Lower lobe of right lung (tissue), 2 donors: ENCODE data around the gene TPK1. TPM values are rescaled to one million over a fixed set of nuclear protein-coding genes. Genes with fewer than 3 reads are reported as not detected.

ENCODE experiments used
- ATAC-seq, 2 donors: fragments of 200-7000 bp; cut with Tn5 transposase; one replicate each; pipeline ENCODE4 v1.9.1; 2020 to 2022; ENCODE audit warnings: mild to moderate bottlenecking in 2 of 2, moderate library complexity in 2 of 2
- DNase-seq: peaks from one replicate; pipeline ENCODE4 v3.0.0-alpha.2; 2020
- H3K27ac ChIP-seq: fragments of 200-600 bp; one replicate; pipeline ENCODE4 v1.8.0; 2022
- H3K27me3 ChIP-seq: fragments of 200-600 bp; one replicate; pipeline ENCODE4 v1.8.0; 2022; ENCODE audit warnings: low read depth
- H3K36me3 ChIP-seq: fragments of 200-600 bp; one replicate; pipeline ENCODE4 v1.8.0; 2022; ENCODE audit warnings: mild to moderate bottlenecking
- H3K4me1 ChIP-seq: fragments of 200-600 bp; one replicate; pipeline ENCODE4 v1.8.0; 2022
- H3K4me3 ChIP-seq: fragments of 200-600 bp; one replicate; pipeline ENCODE4 v1.8.0; 2022; ENCODE audit warnings: mild to moderate bottlenecking
- H3K9me3 ChIP-seq: fragments of 200-600 bp; one replicate; pipeline ENCODE4 v1.8.0; 2022
- intact Hi-C: fragments of 100-400 bp; cut with DNase I; formaldehyde crosslinking; loops from one replicate; pipeline ENCODE4 v1.11.0; 2022
- total RNA-seq: library from RNA; stranded (reverse); fragmentation: NEBNext Ultra II Directional; extraction: Animal tissue kit (Norgen Biotek cat#: 25700); gene quantifications from one replicate; pipeline ENCODE4 v1.2.1, GENCODE V29; 2021
- TF ChIP-seq, protein P1 (sequence below): fragments of 200-600 bp; IDR thresholded peaks from one replicate; pipeline ENCODE4 v1.8.0; 2022; ENCODE audit warnings: antibody characterized with exemption, mild to moderate bottlenecking
- donor health status: DM: no; HTN: yes; CAD: no; lungs with severe emphysema.

The TPK1 gene
- total RNA-seq, 1 donor from 2014 or later, result 9.0 TPM

DNA sequence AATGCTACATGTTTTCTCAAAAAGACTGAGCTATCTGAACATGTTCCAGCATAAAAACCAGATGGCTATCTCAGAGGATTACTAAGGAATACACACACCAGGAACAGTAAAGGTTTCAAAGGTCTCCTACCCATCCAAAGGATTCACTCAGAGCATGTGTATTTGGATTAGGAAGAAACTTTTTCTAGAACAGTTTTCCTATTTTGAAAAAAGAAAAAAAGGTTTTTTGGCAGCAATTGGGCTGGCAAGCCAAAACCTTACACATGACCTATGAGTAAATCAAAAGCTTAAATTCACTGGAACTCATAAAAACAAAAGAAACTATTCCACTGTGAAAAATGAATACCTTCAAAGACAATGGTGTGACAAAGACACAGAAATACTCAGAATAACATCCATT is 9.6 kb downstream of the TPK1 start:
- H3K9me3 ChIP-seq, result no peaks in the 10 kb centered on the region
- no peak for DNase-seq
- TF ChIP-seq, protein P1, sequence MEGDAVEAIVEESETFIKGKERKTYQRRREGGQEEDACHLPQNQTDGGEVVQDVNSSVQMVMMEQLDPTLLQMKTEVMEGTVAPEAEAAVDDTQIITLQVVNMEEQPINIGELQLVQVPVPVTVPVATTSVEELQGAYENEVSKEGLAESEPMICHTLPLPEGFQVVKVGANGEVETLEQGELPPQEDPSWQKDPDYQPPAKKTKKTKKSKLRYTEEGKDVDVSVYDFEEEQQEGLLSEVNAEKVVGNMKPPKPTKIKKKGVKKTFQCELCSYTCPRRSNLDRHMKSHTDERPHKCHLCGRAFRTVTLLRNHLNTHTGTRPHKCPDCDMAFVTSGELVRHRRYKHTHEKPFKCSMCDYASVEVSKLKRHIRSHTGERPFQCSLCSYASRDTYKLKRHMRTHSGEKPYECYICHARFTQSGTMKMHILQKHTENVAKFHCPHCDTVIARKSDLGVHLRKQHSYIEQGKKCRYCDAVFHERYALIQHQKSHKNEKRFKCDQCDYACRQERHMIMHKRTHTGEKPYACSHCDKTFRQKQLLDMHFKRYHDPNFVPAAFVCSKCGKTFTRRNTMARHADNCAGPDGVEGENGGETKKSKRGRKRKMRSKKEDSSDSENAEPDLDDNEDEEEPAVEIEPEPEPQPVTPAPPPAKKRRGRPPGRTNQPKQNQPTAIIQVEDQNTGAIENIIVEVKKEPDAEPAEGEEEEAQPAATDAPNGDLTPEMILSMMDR, result no peak
- intact Hi-C loops, result no loop called here
- H3K4me1 ChIP-seq, result no peaks in the 10 kb centered on the region
- H3K36me3 ChIP-seq, result no peaks in the 10 kb centered on the region
- H3K27ac ChIP-seq, result no peak overlapping the region
- no peaks in the 10 kb centered on the region for H3K27me3 ChIP-seq
- H3K4me3 ChIP-seq, result no peak overlapping the region
- ATAC-seq, result no peak

DNA sequence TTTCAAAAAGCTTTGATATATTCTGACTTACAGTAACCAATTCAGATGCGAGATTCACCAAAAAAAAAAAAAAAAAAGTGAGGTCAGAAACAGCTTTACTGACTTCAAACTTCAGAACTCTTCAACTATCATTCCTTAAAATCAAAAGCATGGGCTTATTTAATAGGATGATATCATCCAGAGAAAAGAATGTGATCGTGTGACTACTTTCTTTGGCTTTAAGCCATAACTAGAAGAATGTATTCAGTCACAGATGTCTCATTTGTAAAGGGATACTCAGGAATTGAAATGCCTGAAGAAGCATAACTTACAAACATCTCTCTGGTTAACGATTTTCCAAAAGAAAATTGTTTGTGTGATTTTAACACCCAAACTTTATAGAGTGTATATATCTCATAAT is 11.5 kb downstream of the TPK1 start:
- Histone ChIP-seq H3K4me1 (no peaks in the 10 kb centered on the region), H3K4me3 (no peak overlapping the region), H3K9me3 (no peaks in the 10 kb centered on the region), H3K36me3 (no peaks in the 10 kb centered on the region), H3K27me3 (no peaks in the 10 kb centered on the region), H3K27ac (no peak overlapping the region)
- DNase-seq, result no peak
- ATAC-seq, result no peak
- intact Hi-C loops, result no loop called here
- TF ChIP-seq, protein P1, result no peak

DNA sequence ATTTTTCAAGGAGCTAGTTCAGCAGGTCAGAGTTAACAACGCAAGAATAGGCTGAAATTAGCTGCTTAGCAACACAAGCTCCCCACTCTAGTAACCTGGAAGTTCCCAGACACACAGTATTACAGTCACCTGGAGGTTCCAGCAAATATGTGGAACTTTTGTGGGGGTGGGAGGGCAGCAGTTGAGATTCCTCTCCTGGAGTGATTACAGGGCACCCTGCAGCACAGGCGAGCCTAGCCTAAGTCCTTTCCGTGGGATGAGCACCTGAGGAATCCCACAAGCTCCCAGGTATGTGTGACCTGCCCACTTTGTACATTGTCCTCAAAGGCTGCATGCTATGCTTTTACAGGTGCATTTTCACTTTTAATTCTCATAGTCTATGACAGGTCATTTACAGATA is 13.6 kb downstream of the TPK1 start:
- Histone ChIP-seq H3K9me3 (no peaks in the 10 kb centered on the region), H3K27ac (no peak overlapping the region), H3K4me1 (no peaks in the 10 kb centered on the region), H3K4me3 (no peak overlapping the region), H3K36me3 (no peaks in the 10 kb centered on the region), H3K27me3 (no peaks in the 10 kb centered on the region)
- ATAC-seq (peak in 1 of 2 donors; percentile 44), DNase-seq (no peak)
- TF ChIP-seq, protein P1, result no peak
- intact Hi-C loops, result no loop called here

DNA sequence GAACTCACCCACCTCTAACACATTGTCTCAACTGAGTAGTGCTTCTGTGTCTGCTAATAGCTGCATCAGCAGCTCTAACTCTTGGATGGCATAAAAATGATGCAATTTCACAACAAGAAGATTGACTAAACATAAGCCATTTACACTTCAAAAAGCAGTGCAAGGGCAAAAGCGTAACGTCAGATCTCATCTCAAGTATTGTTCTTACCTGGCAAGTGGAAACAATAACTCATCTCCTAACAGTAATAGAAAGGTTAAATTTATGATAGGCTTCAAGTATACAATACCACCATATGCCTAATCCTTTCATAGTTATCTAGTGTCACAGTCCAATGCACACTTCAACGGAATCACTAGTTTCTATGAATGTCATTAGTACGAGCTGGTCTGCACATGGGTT is 14.8 kb downstream of the TPK1 start:
- H3K9me3 ChIP-seq, result no peaks in the 10 kb centered on the region
- ATAC-seq, result no peak
- no peak overlapping the region for H3K4me3 ChIP-seq
- TF ChIP-seq, protein P1, result no peak
- no peaks in the 10 kb centered on the region for H3K4me1 ChIP-seq
- no peaks in the 10 kb centered on the region for H3K36me3 ChIP-seq
- H3K27me3 ChIP-seq, result no peaks in the 10 kb centered on the region
- H3K27ac ChIP-seq, result no peak overlapping the region
- no peak for DNase-seq
- intact Hi-C loops, result no loop called here

DNA sequence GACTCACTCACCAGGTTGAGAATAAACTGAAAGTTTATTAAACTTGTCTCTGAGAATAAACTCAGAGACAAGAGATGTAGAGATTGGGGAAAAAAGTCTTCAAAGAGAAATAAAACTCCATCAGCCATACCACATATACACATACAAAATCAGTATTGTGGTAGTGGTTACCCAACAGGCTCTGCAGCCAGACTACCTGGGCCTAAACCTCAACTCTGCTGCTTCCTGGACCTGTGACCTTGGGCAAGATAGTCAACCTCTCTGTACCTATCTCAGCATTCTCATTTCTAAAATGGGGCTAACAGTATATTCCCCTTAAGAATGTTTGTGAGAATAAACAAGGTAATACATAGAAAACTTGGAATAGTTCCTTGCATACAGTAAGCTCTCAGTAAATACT is 15.3 kb downstream of the TPK1 start:
- Histone ChIP-seq H3K4me3 (no peak overlapping the region), H3K9me3 (no peaks in the 10 kb centered on the region), H3K36me3 (no peaks in the 10 kb centered on the region), H3K27ac (no peak overlapping the region), H3K4me1 (no peaks in the 10 kb centered on the region), H3K27me3 (no peaks in the 10 kb centered on the region)
- DNase-seq (no peak), ATAC-seq (no peak)
- TF ChIP-seq, protein P1, result no peak
- intact Hi-C loops, result no loop called here

DNA sequence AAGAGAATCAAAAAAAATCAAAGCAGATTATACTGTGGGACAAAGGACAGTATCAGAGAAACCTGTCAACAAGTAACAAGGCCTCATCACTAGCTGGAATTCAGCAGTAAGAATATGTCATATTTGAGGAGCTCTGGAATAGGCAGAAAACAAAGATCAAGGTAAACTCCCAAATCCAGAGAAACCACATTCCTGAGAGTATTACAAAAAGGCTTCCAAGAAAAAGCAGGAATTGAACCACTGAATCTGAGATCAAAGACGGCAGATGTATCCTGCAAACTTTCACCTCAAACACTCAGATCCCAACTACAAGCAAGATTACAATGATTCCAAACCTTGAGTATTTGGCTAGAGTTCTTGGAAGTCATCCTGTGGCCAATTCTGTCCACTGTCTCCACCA is 16.3 kb downstream of the TPK1 start:
- ATAC-seq (no peak), DNase-seq (no peak)
- TF ChIP-seq, protein P1, result no peak
- no peaks in the 10 kb centered on the region for H3K4me1 ChIP-seq
- H3K36me3 ChIP-seq, result no peaks in the 10 kb centered on the region
- no peak overlapping the region for H3K27ac ChIP-seq
- no peak overlapping the region for H3K4me3 ChIP-seq
- H3K27me3 ChIP-seq, result no peaks in the 10 kb centered on the region
- intact Hi-C loops, result no loop called here
- no peaks in the 10 kb centered on the region for H3K9me3 ChIP-seq
